CD14-positive monocyte (primary cell): ENCODE measurements around the gene HADH. TPM values are rescaled to one million over a fixed set of nuclear protein-coding genes. Genes with fewer than 3 reads are reported as not detected.

Source experiments
- DNase-seq, 3 donors: peaks; one replicate each; pipeline ENCODE4 v3.0.0-alpha.2; 2011 to 2022
- H2AFZ ChIP-seq: 2 replicates; pipeline ENCODE4 v1.6.0; 2012; ENCODE audit warnings: mild to moderate bottlenecking, low read depth, low read length, inconsistent platforms; ENCODE audit not compliant: insufficient read depth, poor library complexity, severe bottlenecking
- H3K27ac ChIP-seq, 2 donors: 1 replicate in 1 of 2; 2 replicates in 1 of 2; pipeline ENCODE4 v1.5.1; 2012 to 2013; ENCODE audit warnings: low read length in 2 of 2, control low read depth in 1 of 2, inconsistent platforms in 1 of 2, low read depth in 1 of 2, mild to moderate bottlenecking in 1 of 2
- H3K27me3 ChIP-seq, 2 donors: one replicate each; pipeline versions ENCODE4 v1.6.0 to v1.6.1; 2011 to 2013; ENCODE audit warnings: low read length in 2 of 2; ENCODE audit not compliant: control insufficient read depth in 2 of 2, insufficient read depth in 2 of 2
- H3K36me3 ChIP-seq, 2 donors: replicated peaks in 1 of 2; 1 replicate in 1 of 2; 2 replicates in 1 of 2; pipeline versions ENCODE4 v1.5.1 to v1.6.1; 2012 to 2013; ENCODE audit warnings: low read length in 2 of 2, control low read depth in 1 of 2, inconsistent platforms in 1 of 2, mild to moderate bottlenecking in 1 of 2; ENCODE audit not compliant: insufficient read depth in 2 of 2, control insufficient read depth in 1 of 2
- H3K4me1 ChIP-seq, 2 donors: 1 replicate in 1 of 2; 2 replicates in 1 of 2; pipeline versions ENCODE4 v1.5.1 to v1.6.1; 2012 to 2013; ENCODE audit warnings: low read length in 2 of 2, control low read depth in 1 of 2, inconsistent platforms in 1 of 2, mild to moderate bottlenecking in 1 of 2, moderate library complexity in 1 of 2; ENCODE audit not compliant: insufficient read depth in 2 of 2, control insufficient read depth in 1 of 2
- H3K4me2 ChIP-seq: replicated peaks from 2 replicates; pipeline ENCODE3; 2012; ENCODE audit warnings: low read length, moderate library complexity, mild to moderate bottlenecking; ENCODE audit not compliant: poor library complexity, severe bottlenecking; ENCODE audit errors: extremely low read depth
- H3K4me3 ChIP-seq, 3 experiments: fragments of 200-600 bp in 1 of 3; sonication (generic) in 1 of 3; replicated peaks in 1 of 3; 1 replicate in 2 of 3; 2 replicates in 1 of 3; pipeline ENCODE4 v1.5.1; 2011 to 2013; ENCODE audit warnings: low read length in 3 of 3, mild to moderate bottlenecking in 3 of 3, control low read depth in 2 of 3, low read depth in 2 of 3, inconsistent platforms in 1 of 3, moderate library complexity in 1 of 3
- H3K79me2 ChIP-seq: 2 replicates; pipeline ENCODE4 v1.6.0; 2012; ENCODE audit warnings: mild to moderate bottlenecking, control low read depth, inconsistent platforms, low read length, moderate library complexity; ENCODE audit not compliant: insufficient read depth
- H3K9ac ChIP-seq: 2 replicates; pipeline ENCODE4 v1.6.0; 2017; ENCODE audit warnings: low read length, mild to moderate bottlenecking; ENCODE audit not compliant: insufficient read depth, poor library complexity, severe bottlenecking
- H3K9me3 ChIP-seq, 2 donors: replicated peaks in 1 of 2; 1 replicate in 1 of 2; 2 replicates in 1 of 2; pipeline versions ENCODE4 v1.5.1 to v1.6.1; 2012 to 2013; ENCODE audit warnings: low read length in 2 of 2, control low read depth in 1 of 2; ENCODE audit not compliant: control insufficient read depth in 1 of 2, insufficient read depth in 1 of 2
- H4K20me1 ChIP-seq: 2 replicates; pipeline ENCODE4 v1.6.0; 2012; ENCODE audit warnings: mild to moderate bottlenecking, low read length, control low read depth, moderate library complexity; ENCODE audit not compliant: insufficient read depth
- H3K27ac Mint-ChIP-seq, 7 donors: one replicate each; pipeline ENCODE4 v1.8.0; 2020; ENCODE audit warnings: mild to moderate bottlenecking in 7 of 7, mixed read lengths in 7 of 7, moderate library complexity in 6 of 7, inconsistent platforms in 2 of 7
- H3K27me3 Mint-ChIP-seq, 3 donors: one replicate each; pipeline ENCODE4 v1.8.0; 2021 to 2022; ENCODE audit warnings: low read depth in 3 of 3, mild to moderate bottlenecking in 3 of 3, mixed read lengths in 3 of 3, moderate library complexity in 3 of 3, inconsistent platforms in 1 of 3
- H3K36me3 Mint-ChIP-seq, 2 donors: one replicate each; pipeline ENCODE4 v1.8.0; 2020; ENCODE audit warnings: mixed read lengths in 2 of 2, inconsistent platforms in 1 of 2, mild to moderate bottlenecking in 1 of 2
- H3K4me1 Mint-ChIP-seq: one replicate; pipeline ENCODE4 v1.8.0; 2020; ENCODE audit warnings: mild to moderate bottlenecking, mixed read lengths
- H3K4me3 Mint-ChIP-seq, 2 donors: one replicate each; pipeline ENCODE4 v1.8.0; 2020; ENCODE audit warnings: mild to moderate bottlenecking in 2 of 2, mixed read lengths in 2 of 2, moderate library complexity in 1 of 2
- H3K9me3 Mint-ChIP-seq, 7 donors: one replicate each; pipeline ENCODE4 v1.8.0; 2020 to 2022; ENCODE audit warnings: mixed read lengths in 7 of 7, mild to moderate bottlenecking in 6 of 7, moderate library complexity in 6 of 7, inconsistent platforms in 2 of 7
- WGBS: methylation state at CpG from one replicate; pipeline ENCODE4 v1.1.5; 2013; ENCODE audit warnings: missing lambda C conversion rate; ENCODE audit not compliant: insufficient coverage; 5-methylcytosine and 5-hydroxymethylcytosine counted together
- intact Hi-C, 2 donors: fragments of 100-400 bp; cut with micrococcal nuclease; formaldehyde crosslinking; loops; one replicate each; pipeline versions ENCODE4 v1.15.0 to v1.15.1; 2023
- polyA plus RNA-seq, 3 donors: library from polyadenylated mRNA; depleted of rRNA in 1 of 3; unstranded in 2 of 3; stranded (reverse) in 1 of 3; fragments of 300-500 nt in 2 of 3; fragments of >200 nt in 1 of 3; fragmentation: Illumina TruSeq in 2 of 3; gene quantifications; 1 replicate in 2 of 3; 2 replicates in 1 of 3; pipeline ENCODE4 v1.2.3, GENCODE V29; 2012 to 2021
- TF ChIP-seq, protein P1 (sequence below): fragments of 200-600 bp; IDR thresholded peaks from one replicate; pipeline ENCODE4 v1.8.0; 2022; ENCODE audit warnings: antibody characterized with exemption, mild to moderate bottlenecking

HADH gene
- polyA plus RNA-seq, 3 donors = 8.4 to 19.4 (median 19.4) TPM

DNA sequence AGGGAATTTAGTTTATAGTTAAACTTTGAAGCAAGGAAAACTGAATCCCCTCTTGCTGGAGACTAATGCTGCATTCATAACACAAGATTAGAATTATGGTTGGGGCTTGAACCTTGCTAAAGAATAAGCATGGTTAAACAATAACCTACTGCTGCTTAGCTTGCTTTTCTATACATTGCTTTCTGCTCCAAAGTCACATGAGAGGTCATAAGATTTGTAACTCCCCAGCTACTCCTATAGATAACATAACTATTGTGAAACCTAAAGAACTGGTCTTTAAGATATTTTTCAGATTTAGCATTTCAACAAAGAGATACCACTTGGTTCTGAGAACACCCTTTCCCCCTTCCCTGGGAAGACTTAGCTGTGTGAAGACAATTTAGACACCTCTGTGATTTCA, 17.1 kb upstream of the HADH start:
- Histone ChIP-seq H3K79me2 (no peaks in the 10 kb centered on the region), H3K27ac (no peak overlapping the region), H3K4me2 (no peak overlapping the region), H3K36me3 (no peaks in the 10 kb centered on the region), H4K20me1 (no peaks in the 10 kb centered on the region), H3K4me3 (no peak overlapping the region), H3K9ac (no peak overlapping the region), H3K27me3 (no peaks in the 10 kb centered on the region), H3K9me3 (peaks cover 0 to 5% of the 10 kb centered on the region in 2 donors), H2AFZ (no peak overlapping the region), H3K4me1 (no peaks in the 10 kb centered on the region)
- no peak overlapping the region for H3K27ac Mint-ChIP-seq
- no peaks in the 10 kb centered on the region for H3K4me1 Mint-ChIP-seq
- H3K36me3 Mint-ChIP-seq = no peaks in the 10 kb centered on the region
- DNase-seq = no peak
- intact Hi-C loops = no loop called here
- H3K27me3 Mint-ChIP-seq = peaks cover 0 to 3% (median 3%) of the 10 kb centered on the region in 3 donors
- peaks cover 2 to 14% (median 10%) of the 10 kb centered on the region in 7 donors for H3K9me3 Mint-ChIP-seq
- TF ChIP-seq, protein P1, sequence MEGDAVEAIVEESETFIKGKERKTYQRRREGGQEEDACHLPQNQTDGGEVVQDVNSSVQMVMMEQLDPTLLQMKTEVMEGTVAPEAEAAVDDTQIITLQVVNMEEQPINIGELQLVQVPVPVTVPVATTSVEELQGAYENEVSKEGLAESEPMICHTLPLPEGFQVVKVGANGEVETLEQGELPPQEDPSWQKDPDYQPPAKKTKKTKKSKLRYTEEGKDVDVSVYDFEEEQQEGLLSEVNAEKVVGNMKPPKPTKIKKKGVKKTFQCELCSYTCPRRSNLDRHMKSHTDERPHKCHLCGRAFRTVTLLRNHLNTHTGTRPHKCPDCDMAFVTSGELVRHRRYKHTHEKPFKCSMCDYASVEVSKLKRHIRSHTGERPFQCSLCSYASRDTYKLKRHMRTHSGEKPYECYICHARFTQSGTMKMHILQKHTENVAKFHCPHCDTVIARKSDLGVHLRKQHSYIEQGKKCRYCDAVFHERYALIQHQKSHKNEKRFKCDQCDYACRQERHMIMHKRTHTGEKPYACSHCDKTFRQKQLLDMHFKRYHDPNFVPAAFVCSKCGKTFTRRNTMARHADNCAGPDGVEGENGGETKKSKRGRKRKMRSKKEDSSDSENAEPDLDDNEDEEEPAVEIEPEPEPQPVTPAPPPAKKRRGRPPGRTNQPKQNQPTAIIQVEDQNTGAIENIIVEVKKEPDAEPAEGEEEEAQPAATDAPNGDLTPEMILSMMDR = no peak
- H3K4me3 Mint-ChIP-seq = no peak overlapping the region

DNA sequence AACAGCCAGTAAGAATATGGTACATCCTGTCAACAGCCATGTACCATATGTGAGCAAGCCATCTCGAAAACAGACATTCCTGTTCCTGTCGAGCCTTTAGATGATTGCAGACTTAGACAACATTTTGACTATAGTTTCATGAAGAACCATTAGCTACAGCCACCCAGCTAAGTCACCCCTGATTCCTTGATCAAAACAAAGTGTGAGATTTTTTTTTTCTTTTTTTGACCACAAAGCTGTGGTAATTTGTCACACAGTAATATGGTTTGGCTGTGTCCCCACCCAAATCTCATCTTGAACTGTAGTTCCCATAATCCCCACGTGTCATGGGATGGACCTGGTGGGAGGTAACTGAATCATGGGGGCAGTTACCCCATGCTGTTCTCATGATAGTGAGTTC, 15.2 kb upstream of the HADH start:
- peaks cover 0 to 10% of the 10 kb centered on the region in 2 donors for H3K9me3 ChIP-seq
- no peaks in the 10 kb centered on the region for H3K27me3 ChIP-seq
- no peak overlapping the region for H2AFZ ChIP-seq
- H3K36me3 Mint-ChIP-seq = no peaks in the 10 kb centered on the region
- no peaks in the 10 kb centered on the region for H3K79me2 ChIP-seq
- no peak overlapping the region for H3K4me3 Mint-ChIP-seq
- H3K27ac Mint-ChIP-seq = no peak overlapping the region
- peaks cover 0 to 3% (median 3%) of the 10 kb centered on the region in 3 donors for H3K27me3 Mint-ChIP-seq
- WGBS = 100% methylated on average over 2 of the region's 3 CpGs
- no peaks in the 10 kb centered on the region for H4K20me1 ChIP-seq
- H3K4me2 ChIP-seq = no peak overlapping the region
- H3K4me1 Mint-ChIP-seq = no peaks in the 10 kb centered on the region
- no peak overlapping the region for H3K4me3 ChIP-seq
- H3K27ac ChIP-seq = no peak overlapping the region
- intact Hi-C loops = no loop called here
- DNase-seq = no peak
- H3K9ac ChIP-seq = no peak overlapping the region
- no peaks in the 10 kb centered on the region for H3K4me1 ChIP-seq
- TF ChIP-seq, protein P1 = no peak
- no peaks in the 10 kb centered on the region for H3K36me3 ChIP-seq
- peaks cover 2 to 18% (median 11%) of the 10 kb centered on the region in 7 donors for H3K9me3 Mint-ChIP-seq
